OCI-LY7 (cell line): ENCODE data around the gene HCRTR1.

Source experiments
- CTCF ChIP-seq: fragments of 200-600 bp; sonication (generic); conservative IDR thresholded peaks from 2 replicates; pipeline ENCODE4 v1.5.1; 2014; ENCODE audit warnings: mild to moderate bottlenecking, antibody characterized with exemption, low read length, moderate library complexity, mixed read lengths
- EZH2phosphoT487 ChIP-seq: fragments of 200-600 bp; sonication (generic); IDR thresholded peaks from 2 replicates; pipeline ENCODE4 v1.6.1; 2018; ENCODE audit warnings: low read depth, borderline replicate concordance, mild to moderate bottlenecking, mixed run types, antibody characterized with exemption, low read length, moderate library complexity, mixed read lengths

- TF ChIP-seq CTCF = no peak
- TF ChIP-seq EZH2phosphoT487 = no peak
These were observed 27.2 kb downstream of the HCRTR1 start, which contains the start of gene PEF1 for GRCh38 chr1:31644560-31645273.
